Measurements from ENCODE around the gene TEKTIP1.

DNA sequence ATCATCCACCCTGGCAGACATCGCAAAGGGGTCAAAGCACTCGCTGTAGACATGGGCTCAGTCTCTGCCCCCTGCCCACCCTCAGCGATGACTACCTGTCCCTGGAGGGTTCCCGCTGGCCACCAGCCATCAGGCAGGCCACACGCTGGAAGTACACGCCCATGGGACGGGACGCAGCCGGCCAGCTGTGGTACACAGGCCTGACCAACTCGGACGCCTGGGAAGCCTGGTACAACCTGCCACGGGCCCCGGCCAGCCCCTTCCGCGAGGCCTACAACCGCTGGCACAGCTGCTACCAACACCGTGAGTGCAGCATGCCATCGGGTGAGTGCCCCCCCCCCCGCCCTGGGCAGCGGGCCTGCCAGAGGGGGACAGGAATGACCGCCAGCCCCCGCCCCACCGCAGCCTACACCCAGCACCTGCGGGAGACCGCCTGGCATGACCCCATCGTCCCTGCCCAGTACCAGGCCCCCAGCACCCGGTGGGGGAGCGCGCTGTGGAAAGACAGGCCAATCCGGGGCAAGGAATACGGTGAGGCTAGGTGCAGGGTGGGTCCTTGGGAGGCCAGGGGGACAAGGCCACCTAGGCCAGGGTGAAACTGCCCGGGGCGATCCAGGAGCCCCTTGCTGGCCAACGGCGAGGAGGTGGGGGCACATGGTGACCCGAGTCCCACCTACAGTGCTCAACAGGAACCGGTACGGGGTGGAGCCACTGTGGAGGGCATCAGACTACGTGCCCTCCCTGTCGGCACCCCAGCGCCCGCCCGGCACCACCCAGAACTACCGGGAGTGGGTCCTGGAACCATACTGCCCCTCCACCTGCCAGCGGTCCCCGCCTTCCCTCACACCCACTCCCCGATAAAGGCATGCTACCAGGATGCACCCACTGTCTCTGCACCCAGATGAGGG is 4.4 kb downstream of the TEKTIP1 start:
- no peak for TF ChIP-seq EP300 (IDR thresholded peaks at IDR 0.05)
- TF ChIP-seq POLR2A (IDR thresholded peaks at IDR 0.05) = no peak
